Osteoblast (primary cell): ENCODE measurements around the gene ZEB2. TPM values are rescaled to one million over a fixed set of nuclear protein-coding genes. Genes with fewer than 3 reads are reported as not detected.

Experiments
- DNase-seq: peaks from one replicate; pipeline ENCODE4 v3.0.0; 2011; ENCODE audit warnings: low spot score, mixed read lengths; ENCODE audit not compliant: insufficient read length; ENCODE audit errors: missing footprints
- H2AFZ ChIP-seq: 2 replicates; pipeline ENCODE4 v1.6.0; 2011; ENCODE audit warnings: mild to moderate bottlenecking, low read length
- H3K27ac ChIP-seq: 2 replicates; pipeline ENCODE4 v1.5.1; 2011; ENCODE audit warnings: mild to moderate bottlenecking, low read depth, low read length, moderate library complexity
- H3K27me3 ChIP-seq: 2 replicates; pipeline ENCODE4 v1.6.0; 2012; ENCODE audit warnings: mild to moderate bottlenecking, control low read depth, inconsistent platforms, low read length, moderate library complexity; ENCODE audit not compliant: insufficient read depth
- H3K36me3 ChIP-seq: 2 replicates; pipeline ENCODE4 v1.5.1; 2011; ENCODE audit warnings: mild to moderate bottlenecking, low read length, control low read depth, moderate library complexity; ENCODE audit not compliant: insufficient read depth
- H3K4me1 ChIP-seq: 2 replicates; pipeline ENCODE4 v1.5.1; 2011; ENCODE audit warnings: mild to moderate bottlenecking, low read length, control low read depth, moderate library complexity; ENCODE audit not compliant: insufficient read depth
- H3K4me2 ChIP-seq: 2 replicates; pipeline ENCODE4 v1.6.0; 2011; ENCODE audit warnings: mild to moderate bottlenecking, low read length; ENCODE audit not compliant: insufficient read depth
- H3K4me3 ChIP-seq: fragments of 200-600 bp; sonication (generic); 3 replicates; pipeline ENCODE4 v1.5.1; 2012; ENCODE audit warnings: mild to moderate bottlenecking, low read length, inconsistent platforms; ENCODE audit not compliant: insufficient read depth
- H3K79me2 ChIP-seq: 2 replicates; pipeline ENCODE4 v1.6.0; 2012; ENCODE audit warnings: mild to moderate bottlenecking, low read length, control low read depth, inconsistent platforms; ENCODE audit not compliant: insufficient read depth
- H3K9me3 ChIP-seq: 2 replicates; pipeline ENCODE4 v1.5.1; 2011; ENCODE audit warnings: low read depth, low read length, control low read depth
- H4K20me1 ChIP-seq: 2 replicates; pipeline ENCODE4 v1.6.0; 2012; ENCODE audit warnings: mild to moderate bottlenecking, low read length, control low read depth; ENCODE audit not compliant: insufficient read depth
- total RNA-seq: library from RNA; depleted of rRNA; stranded (reverse); fragments of >200 nt; gene quantifications from 2 replicates; pipeline ENCODE4 v1.2.3, GENCODE V29; 2012
- TF ChIP-seq, protein P1 (sequence below): IDR thresholded peaks from 2 replicates; pipeline ENCODE4 v1.5.1; 2011; ENCODE audit warnings: mild to moderate bottlenecking, low read depth, low read length, moderate library complexity; ENCODE audit errors: extremely low read depth

ZEB2 gene
- total RNA-seq, 1 donor: 119 TPM

GRCh38 chr2:144357623-144358373 lies 162.1 kb downstream of the ZEB2 start:
- DNase-seq: peak; percentile 82
- TF ChIP-seq, protein P1, sequence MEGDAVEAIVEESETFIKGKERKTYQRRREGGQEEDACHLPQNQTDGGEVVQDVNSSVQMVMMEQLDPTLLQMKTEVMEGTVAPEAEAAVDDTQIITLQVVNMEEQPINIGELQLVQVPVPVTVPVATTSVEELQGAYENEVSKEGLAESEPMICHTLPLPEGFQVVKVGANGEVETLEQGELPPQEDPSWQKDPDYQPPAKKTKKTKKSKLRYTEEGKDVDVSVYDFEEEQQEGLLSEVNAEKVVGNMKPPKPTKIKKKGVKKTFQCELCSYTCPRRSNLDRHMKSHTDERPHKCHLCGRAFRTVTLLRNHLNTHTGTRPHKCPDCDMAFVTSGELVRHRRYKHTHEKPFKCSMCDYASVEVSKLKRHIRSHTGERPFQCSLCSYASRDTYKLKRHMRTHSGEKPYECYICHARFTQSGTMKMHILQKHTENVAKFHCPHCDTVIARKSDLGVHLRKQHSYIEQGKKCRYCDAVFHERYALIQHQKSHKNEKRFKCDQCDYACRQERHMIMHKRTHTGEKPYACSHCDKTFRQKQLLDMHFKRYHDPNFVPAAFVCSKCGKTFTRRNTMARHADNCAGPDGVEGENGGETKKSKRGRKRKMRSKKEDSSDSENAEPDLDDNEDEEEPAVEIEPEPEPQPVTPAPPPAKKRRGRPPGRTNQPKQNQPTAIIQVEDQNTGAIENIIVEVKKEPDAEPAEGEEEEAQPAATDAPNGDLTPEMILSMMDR: no peak
- Histone ChIP-seq H3K4me3 (no peak overlapping the region), H3K4me1 (peaks cover 31% of the 10 kb centered on the region), H3K9me3 (no peaks in the 10 kb centered on the region), H3K27me3 (no peaks in the 10 kb centered on the region), H2AFZ (peak overlapping the region; percentile 19), H3K4me2 (peak overlapping the region; percentile 61), H3K27ac (peak overlapping the region; percentile 94), H3K79me2 (no peaks in the 10 kb centered on the region), H3K36me3 (no peaks in the 10 kb centered on the region), H4K20me1 (no peaks in the 10 kb centered on the region)

GRCh38 chr2:144356402-144356801 lies 163.5 kb downstream of the ZEB2 start:
- Histone ChIP-seq H3K36me3 (no peaks in the 10 kb centered on the region), H2AFZ (no peak overlapping the region), H3K9me3 (no peaks in the 10 kb centered on the region), H4K20me1 (no peaks in the 10 kb centered on the region), H3K27me3 (no peaks in the 10 kb centered on the region), H3K27ac (no peak overlapping the region), H3K4me1 (peaks cover 23% of the 10 kb centered on the region), H3K4me3 (no peak overlapping the region), H3K4me2 (no peak overlapping the region), H3K79me2 (no peaks in the 10 kb centered on the region)
- TF ChIP-seq, protein P1: no peak
- peak; percentile 64 for DNase-seq

- no peak overlapping the region for H2AFZ ChIP-seq
- H3K4me2 ChIP-seq: no peak overlapping the region
- no peaks in the 10 kb centered on the region for H4K20me1 ChIP-seq
- H3K9me3 ChIP-seq: no peaks in the 10 kb centered on the region
- H3K27me3 ChIP-seq: no peaks in the 10 kb centered on the region
- no peak for DNase-seq
- TF ChIP-seq, protein P1: no peak
- no peaks in the 10 kb centered on the region for H3K79me2 ChIP-seq
- H3K4me1 ChIP-seq: peaks cover 27% of the 10 kb centered on the region
- H3K36me3 ChIP-seq: no peaks in the 10 kb centered on the region
- H3K4me3 ChIP-seq: no peak overlapping the region
- no peak overlapping the region for H3K27ac ChIP-seq
Observed at GRCh38 chr2:144354953-144355352, 165.0 kb downstream of the ZEB2 start.

GRCh38 chr2:144351687-144352086 lies 168.2 kb downstream of the ZEB2 start:
- H3K79me2 ChIP-seq: no peaks in the 10 kb centered on the region
- H2AFZ ChIP-seq: peak overlapping the region; percentile 4
- no peak overlapping the region for H3K27ac ChIP-seq

More at GRCh38 chr2:144351687-144352086, 168.2 kb downstream of the ZEB2 start:
- Histone ChIP-seq H3K27me3 (no peaks in the 10 kb centered on the region), H3K4me2 (no peak overlapping the region), H3K36me3 (no peaks in the 10 kb centered on the region), H4K20me1 (no peaks in the 10 kb centered on the region), H3K4me3 (no peak overlapping the region), H3K9me3 (no peaks in the 10 kb centered on the region), H3K4me1 (peaks cover 5% of the 10 kb centered on the region)
- DNase-seq: no peak
- TF ChIP-seq, protein P1: no peak
